ENCODE data around the gene G6PC1.
"Not testable (repeated sequence)": the region's sequence is repeated elsewhere in the genome, so short reads cannot be mapped to it uniquely, and the experiment has no call there.

G6PC1 gene

DNA sequence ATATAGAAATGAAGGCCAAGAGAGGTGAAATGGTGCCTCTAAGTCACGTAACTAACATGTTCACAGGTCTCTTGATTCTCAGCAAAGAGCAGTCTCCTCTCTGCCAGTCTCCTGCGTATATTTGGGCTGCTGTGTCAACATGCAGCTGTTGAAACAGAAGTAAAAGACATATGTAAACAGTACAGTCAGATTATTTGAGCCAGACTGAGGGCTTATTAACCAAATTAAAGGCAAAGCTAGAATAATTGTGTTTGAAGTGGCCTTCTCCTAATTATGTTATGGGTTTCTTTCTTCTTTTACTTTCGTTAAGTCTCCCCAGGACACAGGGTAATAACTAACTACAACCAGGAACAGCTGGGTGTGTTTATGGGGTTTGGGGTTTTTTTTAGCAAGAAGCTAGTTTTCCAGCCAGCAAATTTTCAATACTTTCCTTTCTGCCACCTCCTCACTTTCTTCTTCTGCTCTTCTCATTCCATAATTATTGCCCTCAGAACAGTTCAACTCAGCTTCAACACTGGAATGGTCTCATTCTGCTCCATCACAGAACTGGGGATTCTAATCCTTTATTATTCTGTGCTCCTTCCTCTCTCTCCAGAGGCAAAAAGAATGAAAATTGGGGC, 18.4 kb downstream of the G6PC1 start:
- H3K4me2 ChIP-seq (ENCODE audit: low read length): no peak overlapping the region

GRCh38 chr17:42919522-42920077, 19.0 kb downstream of the G6PC1 start:
- not testable (repeated sequence) for H3K4me2 ChIP-seq (ENCODE audit: low read length); H3K4me3 ChIP-seq (ENCODE audit: low read length); H3K9me2 ChIP-seq (replicated peaks; ENCODE audit: control insufficient read depth, low read length); H3K4me1 ChIP-seq (ENCODE audit: control insufficient read depth, low read length); H3K36me3 ChIP-seq (ENCODE audit: control insufficient read depth, low read length); H3F3A ChIP-seq (ENCODE audit: control insufficient read depth, insufficient read depth); H3K27ac ChIP-seq (ENCODE audit: low read depth, low read length); H3K79me2 ChIP-seq (ENCODE audit: control insufficient read depth, low read length); H3K9me3 ChIP-seq (ENCODE audit: control insufficient read depth, insufficient read depth, low read length); H4K20me1 ChIP-seq (ENCODE audit: control insufficient read depth, insufficient read depth, low read depth, low read length)
- peaks cover 20% of the 10 kb centered on the region for H3K27me3 ChIP-seq (ENCODE audit: control insufficient read depth, low read length)

More for the DNA sequence above, 18.4 kb downstream of the G6PC1 start:
- Histone ChIP-seq H3K9me2 (replicated peaks; ENCODE audit: control insufficient read depth, low read length) (no peaks in the 10 kb centered on the region), H3K4me1 (ENCODE audit: control insufficient read depth, low read length) (no peaks in the 10 kb centered on the region), H3F3A (ENCODE audit: control insufficient read depth, insufficient read depth) (no peaks in the 10 kb centered on the region), H3K79me2 (ENCODE audit: control insufficient read depth, low read length) (no peaks in the 10 kb centered on the region), H3K4me3 (ENCODE audit: low read length) (no peak overlapping the region), H3K27ac (ENCODE audit: low read depth, low read length) (no peak overlapping the region), H3K9me3 (ENCODE audit: control insufficient read depth, insufficient read depth, low read length) (no peaks in the 10 kb centered on the region), H3K36me3 (ENCODE audit: control insufficient read depth, low read length) (no peaks in the 10 kb centered on the region), H4K20me1 (ENCODE audit: control insufficient read depth, insufficient read depth, low read depth, low read length) (no peaks in the 10 kb centered on the region), H3K27me3 (ENCODE audit: control insufficient read depth, low read length) (peaks cover 20% of the 10 kb centered on the region)
- TF ChIP-seq, protein P1, sequence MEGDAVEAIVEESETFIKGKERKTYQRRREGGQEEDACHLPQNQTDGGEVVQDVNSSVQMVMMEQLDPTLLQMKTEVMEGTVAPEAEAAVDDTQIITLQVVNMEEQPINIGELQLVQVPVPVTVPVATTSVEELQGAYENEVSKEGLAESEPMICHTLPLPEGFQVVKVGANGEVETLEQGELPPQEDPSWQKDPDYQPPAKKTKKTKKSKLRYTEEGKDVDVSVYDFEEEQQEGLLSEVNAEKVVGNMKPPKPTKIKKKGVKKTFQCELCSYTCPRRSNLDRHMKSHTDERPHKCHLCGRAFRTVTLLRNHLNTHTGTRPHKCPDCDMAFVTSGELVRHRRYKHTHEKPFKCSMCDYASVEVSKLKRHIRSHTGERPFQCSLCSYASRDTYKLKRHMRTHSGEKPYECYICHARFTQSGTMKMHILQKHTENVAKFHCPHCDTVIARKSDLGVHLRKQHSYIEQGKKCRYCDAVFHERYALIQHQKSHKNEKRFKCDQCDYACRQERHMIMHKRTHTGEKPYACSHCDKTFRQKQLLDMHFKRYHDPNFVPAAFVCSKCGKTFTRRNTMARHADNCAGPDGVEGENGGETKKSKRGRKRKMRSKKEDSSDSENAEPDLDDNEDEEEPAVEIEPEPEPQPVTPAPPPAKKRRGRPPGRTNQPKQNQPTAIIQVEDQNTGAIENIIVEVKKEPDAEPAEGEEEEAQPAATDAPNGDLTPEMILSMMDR (IDR thresholded peaks at IDR 0.05; ENCODE audit: low read depth, low read length, poor library complexity, severe bottlenecking): no peak
- no peak for TF ChIP-seq EZH2phosphoT487 (IDR thresholded peaks at IDR 0.05; ENCODE audit: borderline replicate concordance, low read length)

DNA sequence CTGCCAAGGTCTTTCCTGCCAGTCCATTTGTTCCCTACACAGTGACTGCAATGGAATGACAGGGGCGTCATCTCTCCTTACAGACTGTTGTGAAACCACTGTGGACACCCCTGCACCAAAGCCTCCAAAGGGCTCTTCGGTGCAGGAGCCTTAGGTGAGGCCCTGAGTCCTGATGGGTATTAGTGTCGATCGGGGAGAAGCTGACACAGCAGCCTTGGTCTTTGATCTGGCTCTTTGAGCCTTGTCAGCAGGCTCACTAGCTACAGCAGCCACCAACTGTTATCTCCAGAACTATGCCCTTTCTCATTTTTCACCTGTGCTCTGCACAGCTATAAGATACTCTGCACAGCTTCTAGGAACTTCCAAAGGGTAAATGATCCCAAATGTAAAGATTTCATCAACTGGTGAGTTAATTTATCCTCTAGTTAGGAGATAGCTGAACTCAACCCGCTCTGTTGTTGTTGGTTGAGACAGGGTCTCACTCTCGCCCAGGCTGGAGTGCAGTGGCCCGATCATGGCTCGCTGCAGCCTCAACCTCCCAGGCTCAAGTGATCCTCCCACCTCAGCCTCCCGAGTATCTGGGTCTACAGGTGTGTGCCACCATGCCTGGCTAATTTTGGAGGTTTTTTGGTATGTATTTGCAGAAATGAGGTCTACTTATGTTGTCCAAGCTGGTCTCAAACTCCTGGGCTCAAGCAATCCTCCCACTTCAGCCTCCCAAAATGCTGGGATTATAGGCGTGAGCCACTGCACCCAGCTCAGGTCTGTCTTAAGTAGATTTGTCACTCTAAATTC, 19.7 kb downstream of the G6PC1 start:
- H3K9me3 ChIP-seq (ENCODE audit: control insufficient read depth, insufficient read depth, low read length): no peaks in the 10 kb centered on the region
- no peak for TF ChIP-seq EZH2phosphoT487 (IDR thresholded peaks at IDR 0.05; ENCODE audit: borderline replicate concordance, low read length)
- TF ChIP-seq, protein P1 (IDR thresholded peaks at IDR 0.05; ENCODE audit: low read depth, low read length, poor library complexity, severe bottlenecking): no peak
- H3K36me3 ChIP-seq (ENCODE audit: control insufficient read depth, low read length): no peaks in the 10 kb centered on the region
- H3K27me3 ChIP-seq (ENCODE audit: control insufficient read depth, low read length): peaks cover 20% of the 10 kb centered on the region
- H3K9me2 ChIP-seq (replicated peaks; ENCODE audit: control insufficient read depth, low read length): no peaks in the 10 kb centered on the region
- no peaks in the 10 kb centered on the region for H3K4me1 ChIP-seq (ENCODE audit: control insufficient read depth, low read length)
- H4K20me1 ChIP-seq (ENCODE audit: control insufficient read depth, insufficient read depth, low read depth, low read length): no peaks in the 10 kb centered on the region
- H3F3A ChIP-seq (ENCODE audit: control insufficient read depth, insufficient read depth): peaks cover 2% of the 10 kb centered on the region; the same call in 1 of the 2 replicates
- H3K79me2 ChIP-seq (ENCODE audit: control insufficient read depth, low read length): no peaks in the 10 kb centered on the region
- no peak overlapping the region for H3K4me2 ChIP-seq (ENCODE audit: low read length)
- H3K27ac ChIP-seq (ENCODE audit: low read depth, low read length): no peak overlapping the region
- no peak overlapping the region for H3K4me3 ChIP-seq (ENCODE audit: low read length)

DNA sequence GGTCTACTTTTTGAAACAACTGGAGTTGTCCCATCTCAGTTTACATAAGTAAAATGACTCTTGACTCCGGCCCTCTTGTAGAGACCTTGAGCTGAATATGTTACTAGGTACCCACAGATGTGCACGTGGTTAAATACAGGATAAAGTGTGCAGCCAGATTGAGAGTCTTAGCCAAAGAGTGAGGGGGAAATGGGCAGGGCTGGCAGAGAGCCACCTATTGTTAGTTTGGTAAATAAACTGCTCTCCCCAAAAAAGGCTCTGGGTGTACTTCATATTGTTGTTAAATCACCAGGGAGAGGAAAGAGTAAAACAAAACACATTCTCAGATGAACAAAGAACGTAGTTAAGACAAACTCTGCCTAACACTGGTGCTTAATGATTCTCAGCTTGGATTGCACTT, 20.3 kb downstream of the G6PC1 start:
- H3F3A ChIP-seq (ENCODE audit: control insufficient read depth, insufficient read depth): peaks cover 2% of the 10 kb centered on the region; the same call in 1 of the 2 replicates
- H3K36me3 ChIP-seq (ENCODE audit: control insufficient read depth, low read length): no peaks in the 10 kb centered on the region
- H3K27me3 ChIP-seq (ENCODE audit: control insufficient read depth, low read length): peaks cover 20% of the 10 kb centered on the region
- no peak overlapping the region for H3K4me3 ChIP-seq (ENCODE audit: low read length)
- H3K9me3 ChIP-seq (ENCODE audit: control insufficient read depth, insufficient read depth, low read length): no peaks in the 10 kb centered on the region
- H3K4me1 ChIP-seq (ENCODE audit: control insufficient read depth, low read length): no peaks in the 10 kb centered on the region
- H4K20me1 ChIP-seq (ENCODE audit: control insufficient read depth, insufficient read depth, low read depth, low read length): no peaks in the 10 kb centered on the region
- no peak overlapping the region for H3K27ac ChIP-seq (ENCODE audit: low read depth, low read length)
- TF ChIP-seq, protein P1 (IDR thresholded peaks at IDR 0.05; ENCODE audit: low read depth, low read length, poor library complexity, severe bottlenecking): no peak
- no peak for TF ChIP-seq EZH2phosphoT487 (IDR thresholded peaks at IDR 0.05; ENCODE audit: borderline replicate concordance, low read length)
- H3K4me2 ChIP-seq (ENCODE audit: low read length): no peak overlapping the region
- H3K79me2 ChIP-seq (ENCODE audit: control insufficient read depth, low read length): no peaks in the 10 kb centered on the region
- no peaks in the 10 kb centered on the region for H3K9me2 ChIP-seq (replicated peaks; ENCODE audit: control insufficient read depth, low read length)

Data from DOHH2 (cell line).